ENCODE data around the gene LEFTY2. TPM values are rescaled to one million over a fixed set of nuclear protein-coding genes. Genes with fewer than 3 reads are reported as not detected.

Gene LEFTY2
- total RNA-seq (2022; extraction: Qiagen RNA extraction; ENCODE audit: low read depth) = 0.06 to 0.24 TPM in 2 of 5 replicates, not detected in the others

DNA sequence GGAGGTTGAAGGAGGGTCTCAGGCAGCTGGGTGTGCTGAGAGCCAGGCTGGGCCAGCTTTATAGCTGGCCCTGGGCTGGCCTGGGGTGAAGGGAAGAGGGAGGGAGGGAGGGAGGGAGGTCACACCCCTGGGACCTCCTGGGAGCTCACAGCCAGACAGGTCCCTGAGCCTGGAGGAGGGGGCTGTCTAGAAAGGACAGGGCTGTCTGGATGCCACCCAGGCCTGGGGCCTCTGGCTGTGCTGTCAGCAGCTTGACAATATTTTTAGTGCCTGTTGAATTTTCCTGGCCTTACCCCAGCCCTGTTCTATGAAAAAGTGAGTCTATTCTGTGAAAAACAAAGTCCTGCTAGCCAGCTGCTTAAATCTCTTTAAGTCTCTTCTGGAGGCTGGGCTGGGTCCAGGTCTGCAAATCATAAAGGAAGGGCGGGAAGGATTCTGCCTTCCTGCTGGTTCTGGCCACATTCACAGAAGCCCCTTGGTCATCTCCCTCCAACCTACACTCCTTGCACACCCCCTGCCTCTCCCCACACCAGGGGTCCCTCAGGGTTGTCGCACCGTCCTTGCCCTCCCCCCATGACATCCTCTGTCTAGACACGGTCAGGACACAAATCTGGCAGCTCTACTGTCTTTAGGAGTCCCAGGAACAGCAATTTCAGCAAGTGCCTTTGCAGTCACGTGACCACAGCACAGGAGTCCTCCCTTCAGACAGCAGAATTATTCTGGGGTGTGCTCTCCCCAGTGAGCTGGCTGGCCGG is at the start of gene LEFTY2:
Gene LEFTY2, minus strand, starts transcription at position 34 of the 755 bp plus-strand sequence. CDS start 80 bp downstream, outside the sequence.

DNA sequence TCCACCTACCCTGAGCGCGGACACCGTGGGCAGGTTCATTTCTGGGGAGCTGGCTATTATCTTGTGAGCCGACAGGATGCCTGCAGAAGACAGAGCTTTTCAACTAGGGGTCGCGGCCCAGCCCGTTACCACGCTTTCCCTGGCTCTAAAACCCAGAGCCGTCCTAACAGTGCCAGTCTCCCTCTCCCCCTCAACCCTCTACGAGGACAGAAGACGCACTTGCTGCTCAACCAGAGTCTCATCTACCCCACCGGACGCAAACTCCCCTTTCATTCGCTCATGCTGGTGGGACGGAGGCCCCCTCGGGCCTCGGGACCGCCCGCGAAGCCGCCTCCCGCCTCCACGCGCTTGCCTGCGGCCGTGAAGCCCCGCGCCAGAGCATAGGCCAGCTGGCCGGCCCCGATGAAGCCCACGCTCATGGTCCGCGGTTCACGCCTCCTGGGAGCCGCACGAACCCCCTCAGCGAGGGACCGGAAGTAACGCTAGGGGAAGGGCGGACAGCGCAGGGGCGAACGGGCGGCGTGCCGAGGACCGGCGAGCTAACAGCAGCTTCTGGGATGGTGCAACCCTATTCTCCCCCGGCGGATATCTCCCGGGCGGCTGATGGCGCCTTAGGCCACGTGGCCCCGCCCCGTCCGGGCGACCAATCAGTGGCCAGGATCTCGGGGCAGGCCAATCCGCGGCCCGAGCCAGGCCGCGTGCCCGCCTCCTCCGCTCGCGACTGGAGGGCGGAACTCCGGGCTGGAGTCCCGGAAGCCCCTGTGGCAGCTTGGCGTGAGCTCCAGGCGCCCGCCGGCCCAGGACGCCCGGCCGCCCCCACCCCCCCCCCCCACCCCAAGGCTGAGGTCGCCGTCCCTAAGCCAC is 17.1 kb downstream of the LEFTY2 start, which contains the start of gene PYCR2:
Gene PYCR2, minus strand, starts transcription at position 559 of the 864 bp plus-strand sequence. Its CDS starts 140 bp downstream, at position 419.

DNA sequence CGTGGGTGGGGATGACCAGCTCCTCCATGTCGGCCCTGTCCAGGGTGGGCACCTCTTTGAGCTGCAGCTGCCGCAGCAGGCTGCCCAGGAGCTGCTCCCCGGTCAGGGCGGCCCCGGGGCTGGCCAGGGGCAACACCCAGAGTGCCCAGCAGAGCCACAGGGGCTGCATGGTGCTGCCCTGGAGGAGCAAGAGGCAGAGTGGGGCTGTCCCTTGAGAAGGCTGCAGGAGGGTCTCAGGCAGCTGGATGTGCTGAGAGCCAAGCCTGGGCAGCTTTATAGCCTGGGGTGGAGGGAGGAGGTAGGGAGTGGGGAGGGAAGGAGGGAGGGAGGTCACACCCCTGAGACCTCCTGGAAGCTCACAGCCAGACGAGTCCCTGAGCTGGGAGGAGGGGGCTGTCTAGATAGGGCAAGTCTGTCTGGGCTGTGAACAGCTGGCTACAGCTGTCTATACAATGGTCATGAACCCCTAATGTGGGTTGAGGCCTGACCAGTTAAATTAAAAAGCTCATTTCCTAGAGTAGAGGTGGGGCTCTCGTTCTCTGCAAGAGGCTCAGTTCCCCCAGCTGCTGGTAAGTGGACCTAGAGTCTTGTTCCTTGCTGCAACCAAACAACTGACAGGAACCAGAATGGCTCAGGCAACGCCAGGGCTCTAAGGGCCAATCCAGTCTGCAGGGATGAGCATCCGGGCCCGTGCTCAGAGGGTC is 52.0 kb downstream of the LEFTY2 start, which contains the start of gene LEFTY1:
Gene LEFTY1, minus strand, starts transcription at position 249 of the 704 bp plus-strand sequence. Its CDS starts 80 bp downstream, at position 169.

Other genes starting within 250 kb of the LEFTY2 start
- 231 to 310 TPM (median 241 TPM) in 5 replicates for gene SRP9, start 163.4 kb downstream of the LEFTY2 start, total RNA-seq (2022; extraction: Qiagen RNA extraction; ENCODE audit: low read depth)
- gene EPHX1, start 131.1 kb downstream of the LEFTY2 start, total RNA-seq (2022; extraction: Qiagen RNA extraction; ENCODE audit: low read depth) = 194 to 245 TPM (median 203 TPM) in 5 replicates
- 4.5 to 6.4 TPM (median 5.9 TPM) in 5 replicates for gene TMEM63A, start 58.8 kb downstream of the LEFTY2 start, total RNA-seq (2022; extraction: Qiagen RNA extraction; ENCODE audit: low read depth)
- 0.50 to 1.1 TPM (median 0.68 TPM) in 5 replicates for gene LEFTY1, start 52.1 kb downstream of the LEFTY2 start, total RNA-seq (2022; extraction: Qiagen RNA extraction; ENCODE audit: low read depth)
- gene PYCR2, start 17.0 kb downstream of the LEFTY2 start, total RNA-seq (2022; extraction: Qiagen RNA extraction; ENCODE audit: low read depth) = 46.3 to 54.3 TPM (median 51.9 TPM) in 5 replicates
- 6.9 to 9.4 TPM (median 8.2 TPM) in 5 replicates for gene SDE2, start 58.1 kb upstream of the LEFTY2 start, total RNA-seq (2022; extraction: Qiagen RNA extraction; ENCODE audit: low read depth)
- 406 to 451 TPM (median 427 TPM) in 5 replicates for gene H3-3A, start 121.5 kb upstream of the LEFTY2 start, total RNA-seq (2022; extraction: Qiagen RNA extraction; ENCODE audit: low read depth)
- gene ACBD3, start 245.5 kb upstream of the LEFTY2 start, total RNA-seq (2022; extraction: Qiagen RNA extraction; ENCODE audit: low read depth) = 20.3 to 29.9 TPM (median 25.1 TPM) in 5 replicates